Measurements from ENCODE around the gene SLC35F1. TPM values are rescaled to one million over a fixed set of nuclear protein-coding genes. Genes with fewer than 3 reads are reported as not detected.
"Not testable (repeated sequence)": the region's sequence is repeated elsewhere in the genome, so short reads cannot be mapped to it uniquely, and the experiment has no call there.

SLC35F1 gene
- polyA plus RNA-seq, 4 donors, result 3.6 to 3.9 (median 3.7) TPM

DNA sequence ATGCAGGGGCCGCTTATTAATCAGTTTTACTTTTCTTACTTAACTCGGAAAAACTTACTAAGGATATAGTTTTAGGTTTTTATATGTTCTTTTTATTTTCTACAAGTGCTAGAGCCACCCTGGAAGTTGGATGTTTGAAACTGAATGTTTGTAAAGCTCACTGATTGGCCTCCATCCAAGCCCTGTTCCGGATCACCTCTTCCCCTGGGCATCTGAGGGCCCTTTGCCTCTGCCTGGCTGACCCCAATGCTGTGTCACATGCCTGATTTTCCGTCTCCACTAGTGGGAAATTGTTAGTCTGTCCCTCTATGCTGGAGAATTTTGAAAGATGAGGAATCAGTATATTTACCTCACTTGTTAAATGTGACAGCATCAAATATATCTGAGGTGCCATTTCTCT, 79.3 kb downstream of the SLC35F1 start:
- DNase-seq (ENCODE audit: low read depth in 4 of 4, low spot score in 3 of 4), result no peak

DNA sequence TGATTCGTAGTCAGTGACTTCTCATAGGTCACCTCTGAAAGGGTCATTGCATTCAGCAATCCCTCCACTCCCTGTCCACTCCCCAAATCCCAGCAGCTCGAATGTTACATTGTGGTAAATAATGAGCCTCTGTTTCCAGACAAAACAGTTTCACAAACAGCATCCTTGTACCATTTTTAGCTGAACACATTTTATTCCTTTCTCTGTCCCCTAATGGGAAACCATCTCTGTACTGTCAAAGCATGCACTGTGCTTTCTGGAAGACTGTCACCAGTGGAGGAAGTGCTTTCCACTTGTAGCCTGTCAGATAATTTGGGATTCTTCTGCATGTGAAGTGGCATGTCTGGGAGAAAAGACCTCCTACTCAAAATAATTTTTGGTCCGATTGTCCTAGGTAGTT, 82.0 kb downstream of the SLC35F1 start:
- DNase-seq (ENCODE audit: low read depth in 4 of 4, low spot score in 3 of 4), result no peak

DNA sequence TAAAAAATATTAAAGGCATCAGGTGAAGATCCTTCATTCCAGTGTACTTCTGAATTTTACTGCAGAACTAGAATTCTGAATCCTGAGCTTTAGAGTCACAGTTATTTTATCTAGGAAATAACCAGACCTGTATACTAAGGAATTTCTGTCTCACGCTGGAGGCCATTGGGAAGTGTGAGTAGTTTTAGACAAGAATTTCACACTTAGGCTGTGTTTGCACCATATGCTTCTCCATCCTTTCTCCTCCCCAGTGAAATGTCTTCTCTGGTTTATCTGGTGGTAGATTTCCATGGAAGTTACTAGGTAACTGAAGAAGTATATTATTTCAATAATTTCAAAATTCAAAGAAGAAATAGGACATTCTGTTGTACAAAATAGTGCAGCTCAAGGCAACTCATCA, 83.1 kb downstream of the SLC35F1 start:
- no peak for DNase-seq (ENCODE audit: low read depth in 4 of 4, low spot score in 3 of 4)

DNA sequence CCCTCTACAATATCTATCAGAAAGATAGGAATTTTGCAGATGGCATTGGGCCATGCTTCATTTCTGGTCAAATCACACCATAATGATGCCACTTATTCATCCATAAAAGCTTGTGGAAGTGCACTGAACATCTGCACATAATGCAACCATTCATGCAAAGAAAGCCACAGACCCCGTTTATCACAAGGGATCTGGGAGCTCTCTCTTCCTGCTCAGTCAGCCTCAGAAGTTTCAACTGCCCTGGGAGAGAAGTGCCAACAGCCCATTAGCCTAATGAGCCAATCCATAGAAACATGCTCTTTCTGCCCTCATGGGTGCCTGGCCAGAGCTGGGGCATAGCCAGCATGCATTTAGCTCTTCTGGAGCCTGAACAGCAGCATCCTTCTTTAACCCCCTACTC, 85.8 kb downstream of the SLC35F1 start:
- no peak for DNase-seq (ENCODE audit: low read depth in 4 of 4, low spot score in 3 of 4)

DNA sequence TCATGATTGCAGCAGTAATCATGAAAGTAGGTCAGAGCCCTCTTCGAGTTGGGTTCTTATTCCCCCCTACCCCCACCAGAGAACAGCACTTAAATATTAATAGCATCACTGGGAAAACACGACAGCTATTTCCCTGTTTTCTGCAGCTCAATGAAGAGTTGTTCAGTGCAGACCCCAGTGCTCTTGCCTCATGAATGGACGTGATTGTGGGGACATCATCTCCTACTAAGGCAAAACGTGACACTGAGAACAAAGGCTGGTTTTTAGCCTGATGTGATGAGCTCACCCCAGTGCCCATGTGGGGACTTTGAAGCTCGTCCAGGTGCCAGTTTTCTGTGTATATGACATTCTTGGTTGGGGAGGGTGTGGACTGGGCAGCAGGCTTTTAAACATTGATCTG, 105.9 kb downstream of the SLC35F1 start:
- no peak for DNase-seq (ENCODE audit: low read depth in 4 of 4, low spot score in 3 of 4)

DNA sequence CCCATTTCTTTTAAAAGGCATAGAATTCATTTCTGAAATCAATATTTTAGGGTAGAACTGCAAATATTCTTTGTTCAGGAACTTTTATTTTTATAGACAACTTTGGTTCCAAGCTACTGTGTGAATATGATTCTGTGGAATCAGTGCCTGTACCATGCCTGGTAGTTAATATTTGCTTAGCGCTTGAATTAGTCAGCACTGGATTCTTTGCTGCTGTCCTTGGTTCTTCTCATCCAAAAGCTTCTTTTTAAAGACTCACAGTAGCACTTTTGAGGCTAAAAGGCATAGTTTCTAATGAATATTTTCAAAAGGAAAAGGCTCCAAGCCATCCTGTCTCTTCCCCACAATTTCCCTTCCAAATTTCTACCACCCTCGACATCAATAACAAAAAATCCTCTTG, 109.5 kb downstream of the SLC35F1 start:
- DNase-seq (ENCODE audit: low read depth in 4 of 4, low spot score in 3 of 4), result no peak

DNA sequence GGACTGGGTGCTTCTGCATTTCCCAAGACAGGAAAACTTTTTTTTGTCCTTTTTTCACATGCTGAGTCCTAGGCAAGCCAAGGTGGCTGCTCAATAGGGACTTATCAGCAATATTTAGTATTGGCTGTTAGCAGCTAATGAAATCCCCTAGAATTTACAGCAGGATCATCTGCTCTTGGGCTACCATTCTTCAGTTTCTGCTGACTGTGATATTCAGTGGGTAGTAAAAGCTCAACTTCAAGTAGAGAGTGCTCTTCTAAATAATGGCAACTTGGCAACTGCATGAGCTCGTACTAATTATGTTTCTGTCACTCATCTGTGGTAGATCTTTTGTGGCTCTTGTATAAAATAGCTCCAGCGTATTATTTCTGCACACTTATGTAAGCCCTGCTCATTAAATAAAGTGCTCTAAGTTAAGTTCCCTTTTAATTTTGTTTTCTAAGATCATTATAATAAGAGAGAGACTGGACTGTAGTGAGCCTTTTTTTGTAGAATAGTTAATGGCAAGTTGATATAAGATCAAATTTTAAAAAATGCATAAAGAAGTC, 110.3 kb downstream of the SLC35F1 start:
- DNase-seq (ENCODE audit: low read depth in 4 of 4, low spot score in 3 of 4), result no peak

DNA sequence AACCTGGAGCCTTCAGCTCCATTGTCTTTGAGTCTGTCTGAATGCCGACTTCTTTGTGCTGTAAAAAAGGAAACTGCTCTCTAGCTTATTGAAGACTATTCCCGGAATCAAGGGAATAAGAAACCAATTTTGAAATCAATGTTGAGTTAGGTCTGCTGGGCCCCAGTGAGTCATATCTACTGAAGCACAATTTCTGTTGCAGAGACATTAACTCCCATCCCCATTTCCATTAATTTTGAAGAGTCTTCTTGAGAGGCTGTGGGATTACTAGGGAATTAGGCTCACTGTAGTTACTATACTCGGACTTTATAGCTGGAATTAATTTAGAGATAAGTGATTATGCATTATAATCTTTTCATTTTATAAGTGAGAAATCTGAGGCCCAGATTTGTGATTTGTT, 116.7 kb downstream of the SLC35F1 start:
- DNase-seq (ENCODE audit: low read depth in 4 of 4, low spot score in 3 of 4), result no peak

DNA sequence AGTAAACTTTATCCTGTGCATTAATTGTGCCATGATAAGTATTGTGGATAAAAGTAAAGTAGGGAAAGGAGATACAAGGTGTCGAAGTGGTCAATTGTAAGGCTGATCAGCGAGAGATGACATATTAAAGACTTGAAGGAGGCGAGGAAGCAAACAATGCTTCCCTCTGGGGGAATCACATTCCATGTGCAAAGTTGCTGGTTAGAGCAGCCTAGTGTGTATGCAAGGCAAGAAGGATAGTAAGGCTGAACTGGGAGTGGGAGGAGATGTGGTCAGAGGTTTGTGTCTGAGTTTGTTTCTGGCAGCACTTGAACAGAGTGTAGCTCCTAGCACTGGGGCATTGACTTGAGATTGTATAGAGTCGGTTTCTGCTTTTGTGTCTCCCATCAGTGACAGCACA, 122.9 kb downstream of the SLC35F1 start:
- DNase-seq (ENCODE audit: low read depth in 4 of 4, low spot score in 3 of 4), result no peak

DNA sequence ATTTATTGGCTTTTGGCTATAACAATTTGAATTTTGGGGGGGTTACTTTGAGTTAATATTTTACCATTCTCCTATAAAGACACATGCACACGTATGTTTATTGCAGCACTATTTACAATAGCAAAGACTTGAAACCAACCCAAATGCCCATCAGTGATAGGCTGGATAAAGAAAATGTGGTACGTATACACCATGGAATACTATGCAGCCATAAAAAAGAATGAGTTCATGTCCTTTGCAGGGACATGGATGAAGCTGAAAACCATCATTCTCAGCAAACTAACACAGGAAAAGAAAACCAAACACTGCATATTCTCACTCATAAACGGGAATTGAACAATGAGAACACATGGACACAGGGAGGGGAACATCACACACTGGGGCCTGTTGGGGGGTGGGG, 130.4 kb downstream of the SLC35F1 start:
- DNase-seq (ENCODE audit: low read depth in 4 of 4, low spot score in 3 of 4), result not testable (repeated sequence)

DNA sequence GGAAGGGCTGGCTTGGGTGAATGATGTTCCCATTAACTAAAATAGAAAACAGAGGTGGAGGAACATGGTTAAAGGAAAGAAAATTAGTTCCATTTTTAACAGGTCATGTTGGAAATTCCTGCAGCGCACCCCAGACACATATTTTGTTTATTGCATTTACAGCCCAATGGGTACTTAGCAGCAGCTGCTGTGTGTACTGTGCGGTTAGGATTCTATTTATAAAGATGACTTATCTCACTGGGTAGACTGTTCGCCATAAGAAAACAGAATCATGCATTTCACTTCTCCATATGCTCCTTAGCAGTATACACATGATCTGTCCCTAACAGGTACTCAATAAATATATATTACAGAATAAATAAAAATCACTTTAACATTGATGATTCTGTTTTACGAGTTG, 135.8 kb downstream of the SLC35F1 start:
- no peak for DNase-seq (ENCODE audit: low read depth in 4 of 4, low spot score in 3 of 4)

DNA sequence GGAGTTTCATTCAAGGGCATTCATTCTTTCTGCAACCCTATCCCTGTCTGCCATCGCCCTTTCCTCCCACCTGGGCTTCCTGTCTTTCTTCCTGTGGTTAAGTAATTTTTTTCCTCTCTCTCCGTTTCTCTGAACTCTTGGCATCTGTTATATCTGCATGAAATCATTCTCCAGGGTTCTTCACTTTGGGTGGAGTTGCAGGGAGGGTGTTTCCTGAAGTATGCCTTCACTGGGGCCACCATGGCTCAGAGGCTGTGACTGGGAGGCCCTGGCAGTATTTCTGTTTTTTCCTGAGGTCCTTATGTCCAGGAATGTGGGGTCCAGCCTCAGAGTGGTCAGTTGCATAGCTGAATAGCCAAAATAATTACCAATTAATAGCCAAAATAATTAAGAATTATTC, 137.2 kb downstream of the SLC35F1 start:
- DNase-seq (ENCODE audit: low read depth in 4 of 4, low spot score in 3 of 4), result no peak

DNA sequence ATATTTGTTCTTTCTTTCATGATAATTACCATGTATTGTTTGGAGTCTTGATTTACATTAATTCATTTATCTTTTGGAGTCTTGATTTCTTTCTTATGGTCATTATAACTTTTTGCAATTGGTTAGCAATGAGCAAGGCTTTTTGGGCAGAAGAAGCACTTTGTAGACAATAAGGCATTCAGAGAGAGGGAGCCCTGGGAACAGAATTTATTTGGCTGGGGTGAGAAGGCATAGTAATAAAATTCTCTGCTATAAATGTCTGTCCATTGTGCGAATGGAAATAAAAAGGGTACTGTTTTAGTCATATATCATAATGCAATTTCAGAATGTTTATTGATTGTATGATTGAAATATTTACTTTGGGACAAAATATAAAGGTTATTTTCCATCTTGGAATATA, 147.0 kb downstream of the SLC35F1 start:
- no peak for DNase-seq (ENCODE audit: low read depth in 4 of 4, low spot score in 3 of 4)

DNA sequence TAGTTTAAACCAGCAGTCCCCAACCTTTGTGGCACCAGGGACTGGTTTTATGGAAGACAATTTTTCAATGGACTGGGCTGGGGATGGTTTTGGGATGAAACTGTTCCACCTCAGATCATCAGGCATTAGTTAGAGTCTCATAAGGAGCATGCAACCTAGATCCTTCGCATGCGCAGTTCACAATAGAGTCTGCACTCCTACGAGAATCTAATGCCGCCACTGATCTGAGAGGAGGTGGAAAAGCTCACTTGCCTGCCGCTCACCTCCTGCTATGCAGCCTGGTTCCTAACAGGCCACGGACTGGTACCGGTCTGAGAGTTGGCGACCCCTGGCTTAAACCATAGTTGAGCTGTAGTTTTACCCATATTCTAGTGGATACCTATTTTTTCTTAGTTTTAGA, 154.6 kb downstream of the SLC35F1 start:
- no peak for DNase-seq (ENCODE audit: low read depth in 4 of 4, low spot score in 3 of 4)

DNA sequence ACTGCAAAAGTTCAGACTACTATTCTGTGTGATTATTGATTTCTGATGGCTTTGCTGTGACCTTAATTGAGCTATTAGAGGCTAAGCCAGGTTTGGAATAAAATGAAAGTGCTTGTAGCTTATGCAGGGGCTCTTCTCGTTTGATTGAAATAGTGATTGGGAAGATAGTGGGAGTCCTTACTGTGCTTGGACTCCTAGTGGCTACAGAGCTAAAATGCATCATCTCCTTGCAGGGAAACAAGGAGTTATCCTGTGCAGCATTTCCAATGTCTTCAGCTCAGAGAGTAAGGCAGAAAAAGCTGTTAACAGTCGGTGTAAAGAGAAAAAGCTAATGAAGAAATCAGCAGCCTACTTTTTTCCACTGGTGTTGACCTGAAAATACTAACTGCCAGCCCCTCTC, 173.5 kb downstream of the SLC35F1 start:
- no peak for DNase-seq (ENCODE audit: low read depth in 4 of 4, low spot score in 3 of 4)

DNA sequence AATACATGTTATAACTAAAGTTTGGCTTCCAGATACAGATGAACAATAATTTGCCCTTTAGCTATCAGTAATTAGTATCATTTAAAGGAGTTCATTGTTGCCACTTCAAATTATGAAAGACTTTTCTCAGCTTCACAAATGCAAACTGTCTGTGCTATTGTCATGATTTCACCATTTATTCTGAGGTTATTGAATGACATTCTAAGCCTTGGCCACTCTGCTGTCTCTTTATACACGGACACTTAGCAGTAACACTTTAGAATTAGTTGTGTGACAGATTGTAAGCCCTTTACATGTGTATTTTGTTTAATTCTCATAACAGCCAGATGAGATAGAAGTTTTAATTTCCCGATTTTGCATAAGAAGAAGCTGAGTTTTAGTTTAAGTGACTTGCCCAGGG, 176.6 kb downstream of the SLC35F1 start:
- no peak for DNase-seq (ENCODE audit: low read depth in 4 of 4, low spot score in 3 of 4)

DNA sequence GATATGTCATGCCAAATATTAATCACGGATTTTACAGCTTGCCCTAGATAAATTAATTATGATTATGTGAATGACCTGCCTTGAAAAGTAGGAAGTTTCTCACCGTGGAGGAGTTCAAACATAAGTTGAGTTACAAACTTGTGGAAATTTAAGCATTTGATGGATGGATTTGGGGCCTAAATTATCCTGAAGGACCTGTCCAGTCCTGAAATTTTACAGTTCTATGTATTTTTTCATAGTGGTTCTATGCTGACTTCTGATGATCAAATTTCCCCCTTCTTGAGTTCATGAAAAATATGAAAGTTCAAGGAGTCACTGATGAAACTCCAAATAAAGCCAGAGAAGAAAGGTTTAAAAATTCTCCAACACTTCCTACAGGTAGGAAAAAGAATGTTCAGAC, 178.6 kb downstream of the SLC35F1 start:
- no peak for DNase-seq (ENCODE audit: low read depth in 4 of 4, low spot score in 3 of 4)

DNA sequence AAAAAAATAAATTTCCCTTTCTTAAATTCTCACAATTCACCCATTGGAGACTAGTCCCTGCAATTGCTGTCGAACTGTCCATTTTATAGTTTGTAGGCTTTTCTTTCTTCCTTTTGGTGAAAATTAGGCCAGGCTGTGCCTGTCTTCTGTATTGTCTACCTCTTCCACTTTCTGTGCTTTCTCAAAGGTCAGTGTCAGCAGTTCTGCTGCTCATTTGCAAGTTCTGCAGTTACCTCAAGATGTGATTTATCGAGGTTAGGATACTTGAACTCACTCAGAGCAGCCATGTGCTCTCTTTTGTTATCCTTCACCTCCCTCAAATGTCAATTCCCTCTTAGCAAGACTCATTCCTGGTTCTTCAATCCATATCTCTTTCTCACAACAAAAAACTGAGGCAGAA, 179.1 kb downstream of the SLC35F1 start:
- DNase-seq (ENCODE audit: low read depth in 4 of 4, low spot score in 3 of 4), result no peak

DNA sequence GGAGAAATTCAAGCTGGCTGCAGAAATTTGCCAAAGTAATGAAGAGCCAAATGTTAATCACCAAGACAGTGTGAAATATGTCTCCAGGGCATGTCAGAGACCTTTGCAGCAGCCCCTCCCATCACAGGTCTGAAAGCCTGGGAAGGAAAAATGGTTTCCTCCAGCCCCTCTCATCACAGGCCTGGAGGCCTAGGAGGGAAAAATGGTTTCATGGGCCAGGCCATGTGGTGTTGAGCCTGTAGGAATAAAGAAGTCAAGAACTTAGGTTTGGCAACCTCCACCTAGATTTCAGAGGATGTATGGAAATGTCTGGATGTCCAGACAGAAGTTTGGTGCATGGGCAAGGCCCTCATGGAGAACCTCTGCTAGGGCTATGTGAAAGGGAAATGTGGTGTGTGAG, 185.0 kb downstream of the SLC35F1 start:
- no peak for DNase-seq (ENCODE audit: low read depth in 4 of 4, low spot score in 3 of 4)

DNA sequence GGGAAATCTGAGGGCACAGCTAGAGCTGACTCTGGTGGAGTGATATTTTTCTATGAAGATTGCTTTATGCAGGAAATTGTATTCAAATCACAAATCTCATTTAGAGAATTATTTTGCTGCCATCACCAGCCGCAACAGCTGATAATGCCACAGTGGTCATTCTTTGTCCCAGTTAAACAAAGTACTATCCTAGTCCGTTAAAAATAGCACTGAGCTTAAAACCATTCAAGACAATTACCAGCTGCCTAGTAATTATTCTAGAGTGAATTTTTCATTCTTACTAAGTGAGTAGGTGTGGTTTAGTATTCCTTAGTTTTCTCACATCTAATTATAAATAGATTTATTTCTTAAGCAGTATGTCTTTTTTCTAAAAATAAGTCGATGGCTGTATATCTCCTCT, 190.5 kb downstream of the SLC35F1 start:
- DNase-seq (ENCODE audit: low read depth in 4 of 4, low spot score in 3 of 4), result no peak

DNA sequence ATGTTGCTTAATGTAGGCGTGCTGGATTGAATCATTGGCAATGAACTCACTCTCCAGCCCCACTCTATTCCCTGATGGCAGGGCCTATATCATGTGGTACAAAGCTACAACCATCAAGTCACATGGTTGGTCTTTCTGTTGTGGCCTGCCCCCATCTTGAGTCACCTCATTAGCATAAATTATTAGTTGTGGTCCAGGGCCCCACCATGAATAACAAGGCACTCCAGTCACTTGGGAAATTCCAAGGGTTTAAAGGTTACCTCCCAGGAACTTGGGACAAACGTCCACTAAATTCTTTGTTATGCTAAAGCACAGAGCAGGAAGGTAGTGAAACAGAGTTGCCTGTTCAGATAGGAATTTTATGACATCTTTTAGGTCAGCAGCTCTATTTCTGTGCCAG, 193.7 kb downstream of the SLC35F1 start:
- no peak for DNase-seq (ENCODE audit: low read depth in 4 of 4, low spot score in 3 of 4)

DNA sequence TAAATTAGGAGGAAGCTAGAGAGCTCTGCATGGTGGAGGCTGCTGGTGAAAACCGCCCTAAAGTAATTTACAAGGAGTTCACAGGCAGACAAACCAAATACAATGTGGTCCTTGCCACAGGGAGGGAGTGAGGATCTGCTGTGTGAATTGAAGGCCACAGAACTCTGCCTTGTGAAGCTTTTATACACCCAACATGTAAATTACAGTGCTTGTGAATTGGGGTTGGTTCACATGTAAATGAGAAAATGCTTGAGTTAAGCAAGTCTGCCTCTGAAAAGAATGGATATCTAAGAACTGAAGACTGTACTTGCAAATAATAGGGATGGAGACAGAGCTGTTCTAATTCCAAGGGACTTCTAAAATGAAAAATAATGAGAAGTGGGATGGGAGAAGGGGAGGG, 194.2 kb downstream of the SLC35F1 start:
- no peak for DNase-seq (ENCODE audit: low read depth in 4 of 4, low spot score in 3 of 4)

DNA sequence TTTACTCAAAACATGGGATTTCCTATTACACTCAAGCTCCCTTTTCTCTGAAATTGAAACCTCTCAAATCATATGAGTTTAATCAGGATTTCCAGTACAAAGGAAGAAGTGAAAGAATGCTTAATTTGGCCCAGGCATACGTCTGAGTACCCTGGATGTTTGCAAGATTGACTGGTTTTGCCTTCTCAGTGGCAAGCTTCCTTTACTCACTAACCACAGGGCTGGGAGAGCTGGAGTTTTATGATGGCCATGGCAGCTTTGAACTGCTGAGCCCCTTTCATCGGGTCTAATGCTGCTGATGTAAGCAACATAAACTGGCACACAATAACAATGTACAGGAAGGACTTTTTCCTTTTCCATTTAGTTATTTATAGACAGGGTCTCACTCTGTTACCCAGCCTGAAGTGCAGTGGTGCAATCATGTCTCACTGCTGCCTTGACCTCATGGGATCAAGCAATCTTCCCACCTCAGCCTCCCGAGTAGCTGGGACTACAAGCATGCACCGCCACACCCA, 194.8 kb downstream of the SLC35F1 start:
- peak in 1 of 4 donors; percentile 22 for DNase-seq (ENCODE audit: low read depth in 4 of 4, low spot score in 3 of 4)
